Lower leg skin (tissue), 4 donors: ENCODE data around the gene SRL. TPM values are rescaled to one million over a fixed set of nuclear protein-coding genes. Genes with fewer than 3 reads are reported as not detected.

Experiments
- DNase-seq, 2 donors: peaks; one replicate each; pipeline ENCODE4 v3.0.0-alpha.2; 2019; ENCODE audit warnings: low spot score in 2 of 2
- H3K4me3 ChIP-seq: fragments of 200-600 bp; sonication (generic); 2 replicates; pipeline ENCODE4 v1.5.1; 2017; ENCODE audit warnings: mild to moderate bottlenecking, low read depth; ENCODE audit not compliant: poor library complexity, severe bottlenecking
- CTCF ChIP-seq, 3 donors: fragments of 450-650 bp; IDR thresholded peaks; one replicate each; pipeline ENCODE4 v1.5.1; 2016; ENCODE audit warnings: antibody characterized with exemption in 3 of 3, mild to moderate bottlenecking in 3 of 3, moderate library complexity in 2 of 3
- POLR2A ChIP-seq, 2 donors: fragments of 450-650 bp; IDR thresholded peaks; one replicate each; pipeline ENCODE4 v1.6.1; 2016 to 2017; ENCODE audit warnings: antibody characterized with exemption in 2 of 2, mild to moderate bottlenecking in 1 of 2, moderate library complexity in 1 of 2
- WGBS, 2 donors: methylation state at CpG; one replicate each; pipeline ENCODE4 v1.1.5; 2018; 5-methylcytosine and 5-hydroxymethylcytosine counted together
- intact Hi-C: fragments of 100-400 bp; cut with DNase I; formaldehyde crosslinking; loops from one replicate; pipeline ENCODE4 v1.15.0; 2023; ENCODE audit warnings: low total_unique reads
- total RNA-seq, 4 donors: library from RNA; depleted of rRNA; stranded (reverse); fragments of >200 nt; gene quantifications; one replicate each; pipeline ENCODE4 v1.1.0, GENCODE V29; 2016

SRL gene
- total RNA-seq, 4 donors from 2014 or later: 0.04 to 1.0 (median 0.55) TPM

- 71 to 78% methylated on average over 14 of the region's 14 CpGs for WGBS, 2 donors
Measured at GRCh38 chr16:4207229-4207628, 34.7 kb downstream of the SRL start.

GRCh38 chr16:4206680-4207079 is 35.2 kb downstream of the SRL start:
- intact Hi-C loops: loop anchor here (10.0 kb wide), 1 partner anchor 188 kb away; no protein-coding TSS in a partner anchor
- no peak for DNase-seq
- 55 to 63% methylated on average over 10 of the region's 10 CpGs for WGBS, 2 donors
- TF ChIP-seq POLR2A (IDR thresholded peaks at IDR 0.05) (no peak), CTCF (IDR thresholded peaks at IDR 0.05) (no peak)
- no peak overlapping the region for H3K4me3 ChIP-seq

More at GRCh38 chr16:4207229-4207628, 34.7 kb downstream of the SRL start:
- H3K4me3 ChIP-seq: no peak overlapping the region
- DNase-seq: no peak
- TF ChIP-seq POLR2A (IDR thresholded peaks at IDR 0.05) (no peak), CTCF (IDR thresholded peaks at IDR 0.05) (no peak)
- intact Hi-C loops: loop anchor here (10.0 kb wide), 1 partner anchor 188 kb away; no protein-coding TSS in a partner anchor

GRCh38 chr16:4205971-4206370 is 35.9 kb downstream of the SRL start:
- intact Hi-C loops: loop anchor here (10.0 kb wide), 1 partner anchor 189 kb away; no protein-coding TSS in a partner anchor

GRCh38 chr16:4204521-4204920 is 37.4 kb downstream of the SRL start:
- 87 to 96% methylated on average over 9 of the region's 9 CpGs for WGBS, 2 donors
- DNase-seq: no peak
- TF ChIP-seq CTCF (IDR thresholded peaks at IDR 0.05): no peak
- TF ChIP-seq POLR2A (IDR thresholded peaks at IDR 0.05): no peak
- intact Hi-C loops: loop anchor here (10.0 kb wide), 1 partner anchor 190 kb away; no protein-coding TSS in a partner anchor
- no peak overlapping the region for H3K4me3 ChIP-seq

More at GRCh38 chr16:4205971-4206370, 35.9 kb downstream of the SRL start:
- TF ChIP-seq POLR2A (IDR thresholded peaks at IDR 0.05): no peak
- no peak for DNase-seq
- whole genome bisulfite sequencing, 2 donors: 77 to 93% methylated on average over 8 of the region's 8 CpGs
- no peak overlapping the region for H3K4me3 ChIP-seq

- DNase-seq: no peak
- TF ChIP-seq POLR2A (IDR thresholded peaks at IDR 0.05): no peak
- no peak for TF ChIP-seq CTCF (IDR thresholded peaks at IDR 0.05)
- intact Hi-C loops: loop anchor here (10.0 kb wide), 1 partner anchor 191 kb away; no protein-coding TSS in a partner anchor
- 88 to 95% methylated on average over 10 to 11 of the region's 11 CpGs for WGBS, 2 donors
- H3K4me3 ChIP-seq: no peak overlapping the region
Measured at GRCh38 chr16:4203748-4204147, 38.1 kb downstream of the SRL start.

GRCh38 chr16:4202615-4203345 is 39.1 kb downstream of the SRL start:
- 92% methylated on average over 21 of the region's 21 CpGs for WGBS, 2 donors
- intact Hi-C loops: loop anchor here (10.0 kb wide), 1 partner anchor 192 kb away; no protein-coding TSS in a partner anchor
- no peak for DNase-seq
- TF ChIP-seq CTCF (IDR thresholded peaks at IDR 0.05) (no peak), POLR2A (IDR thresholded peaks at IDR 0.05) (no peak)
- H3K4me3 ChIP-seq: no peak overlapping the region
